ENCODE measurements around the gene RRP12. TPM values are rescaled to one million over a fixed set of nuclear protein-coding genes. Genes with fewer than 3 reads are reported as not detected.

RRP12 gene
- total RNA-seq, 2 donors from 2014 or later, result 11.5 to 30.4 TPM

- no peak overlapping the region for H3K4me3 ChIP-seq
- H3K27me3 ChIP-seq, result no peaks in the 10 kb centered on the region
- no peak overlapping the region for H3K27ac ChIP-seq
- no peak overlapping the region for H3K9ac ChIP-seq (ENCODE audit: low read depth in 2 of 2, low read length in 2 of 2)
- TF ChIP-seq CTCF (IDR thresholded peaks at IDR 0.05), result no peak
- intact Hi-C loops (cut with DNase I), result no loop called here
- H3K9me3 ChIP-seq, result no peaks in the 10 kb centered on the region
- H3K4me1 ChIP-seq, result no peaks in the 10 kb centered on the region
- no peaks in the 10 kb centered on the region for H3K36me3 ChIP-seq
- DNase-seq, result no peak
Measured at GRCh38 chr10:97384156-97384555, 17.0 kb downstream of the RRP12 start.

- no peaks in the 10 kb centered on the region for H3K27me3 ChIP-seq
- no peak overlapping the region for H3K27ac ChIP-seq
- no peak for DNase-seq
- H3K4me1 ChIP-seq, result no peaks in the 10 kb centered on the region
- intact Hi-C loops (cut with DNase I), result no loop called here
- no peaks in the 10 kb centered on the region for H3K36me3 ChIP-seq
- H3K4me3 ChIP-seq, result no peak overlapping the region
- H3K9me3 ChIP-seq, result no peaks in the 10 kb centered on the region
- H3K9ac ChIP-seq (ENCODE audit: low read depth in 2 of 2, low read length in 2 of 2), result no peak overlapping the region
- TF ChIP-seq CTCF (IDR thresholded peaks at IDR 0.05), result no peak
Measured at GRCh38 chr10:97383159-97383558, 18.0 kb downstream of the RRP12 start.

- intact Hi-C loops (cut with DNase I), result no loop called here
- Histone ChIP-seq H3K4me1 (no peaks in the 10 kb centered on the region), H3K27ac (no peak overlapping the region), H3K4me3 (no peak overlapping the region), H3K9me3 (no peaks in the 10 kb centered on the region), H3K36me3 (no peaks in the 10 kb centered on the region), H3K27me3 (no peaks in the 10 kb centered on the region), H3K9ac (ENCODE audit: low read depth in 2 of 2, low read length in 2 of 2) (no peak overlapping the region)
- no peak for TF ChIP-seq CTCF (IDR thresholded peaks at IDR 0.05)
- DNase-seq, result no peak
Measured at GRCh38 chr10:97381626-97382025, 19.5 kb downstream of the RRP12 start.

- no peak overlapping the region for H3K4me3 ChIP-seq
- H3K27me3 ChIP-seq, result no peaks in the 10 kb centered on the region
- no peaks in the 10 kb centered on the region for H3K4me1 ChIP-seq
- DNase-seq, result peak; percentile 36
- H3K27ac ChIP-seq, result no peak overlapping the region
- intact Hi-C loops (cut with DNase I), result no loop called here
- no peaks in the 10 kb centered on the region for H3K36me3 ChIP-seq
- no peaks in the 10 kb centered on the region for H3K9me3 ChIP-seq
- H3K9ac ChIP-seq (ENCODE audit: low read depth in 2 of 2, low read length in 2 of 2), result peak overlapping the region in 1 of 2 donors; percentile 26
- TF ChIP-seq CTCF (IDR thresholded peaks at IDR 0.05), result no peak
Measured at GRCh38 chr10:97380516-97380915, 20.6 kb downstream of the RRP12 start.

GRCh38 chr10:97378933-97379921, 21.9 kb downstream of the RRP12 start:
- H3K27ac ChIP-seq, result no peak overlapping the region
- no peak for TF ChIP-seq CTCF (IDR thresholded peaks at IDR 0.05)
- no peaks in the 10 kb centered on the region for H3K36me3 ChIP-seq
- no peaks in the 10 kb centered on the region for H3K9me3 ChIP-seq
- H3K4me3 ChIP-seq, result no peak overlapping the region
- no peaks in the 10 kb centered on the region for H3K4me1 ChIP-seq
- no peak for DNase-seq
- intact Hi-C loops (cut with DNase I), result no loop called here
- H3K9ac ChIP-seq (ENCODE audit: low read depth in 2 of 2, low read length in 2 of 2), result no peak overlapping the region
- no peaks in the 10 kb centered on the region for H3K27me3 ChIP-seq

Data from colonic mucosa (tissue), 4 donors.